Endothelial cell of umbilical vein (primary cell): ENCODE data around the gene LGALS7B. TPM values are rescaled to one million over a fixed set of nuclear protein-coding genes. Genes with fewer than 3 reads are reported as not detected.

Source experiments
- BruUV-seq: library from RNA; stranded (reverse); fragments of 400-500 nt; replicated peaks from 2 replicates; lab custom pipeline; 2021; lab: Mats Ljungman, UMichigan
- CTCF ChIA-PET: fragments of 300-600, 350-600 bp; sonication (Branson Sonifier 250); formaldehyde crosslinking; loops from one replicate; lab custom pipeline; 2021; ENCODE audit warnings: antibody characterized with exemption, inconsistent platforms; lab: Charles Lee
- POLR2A ChIA-PET: fragments of 300-600, 350-600 bp; sonication (Branson Sonifier 250); formaldehyde crosslinking; loops from one replicate; lab custom pipeline; 2021; ENCODE audit warnings: antibody characterized with exemption, inconsistent platforms; lab: Charles Lee
- DNase-seq: peaks from one replicate; pipeline ENCODE4 v3.0.0-alpha.2; 2011; ENCODE audit warnings: low read depth, low spot score
- FAIRE-seq: peaks from 2 replicates; lab custom pipeline; 2011; peaks lifted over from hg19 to GRCh38; lab: Jason Lieb, UNC
- H2AFZ ChIP-seq: 2 replicates; pipeline ENCODE4 v1.6.0; 2012; ENCODE audit warnings: low read depth, low read length, control low read depth, inconsistent platforms
- H3K27ac ChIP-seq: 2 replicates; pipeline ENCODE4 v1.5.1; 2011; ENCODE audit warnings: low read depth, mild to moderate bottlenecking, control low read depth, low read length, moderate library complexity; ENCODE audit not compliant: insufficient read depth
- H3K27me3 ChIP-seq, 2 experiments: 2 replicates each; pipeline versions ENCODE4 v1.6.0 to v1.6.1; 2011; ENCODE audit warnings: low read length in 2 of 2, mixed read lengths in 1 of 2; ENCODE audit not compliant: control insufficient read depth in 2 of 2, insufficient read depth in 2 of 2
- H3K36me3 ChIP-seq, 2 experiments: 2 replicates in 1 of 2; 3 replicates in 1 of 2; pipeline ENCODE4 v1.5.1; 2011; ENCODE audit warnings: low read length in 2 of 2, mild to moderate bottlenecking in 1 of 2, moderate library complexity in 1 of 2; ENCODE audit not compliant: control insufficient read depth in 2 of 2, insufficient read depth in 2 of 2; ENCODE audit errors: extremely low read depth in 1 of 2
- H3K4me1 ChIP-seq: 3 replicates; pipeline ENCODE4 v1.5.1; 2011; ENCODE audit warnings: mild to moderate bottlenecking, low read length; ENCODE audit not compliant: control insufficient read depth, insufficient read depth; ENCODE audit errors: extremely low read depth
- H3K4me2 ChIP-seq: 2 replicates; pipeline ENCODE4 v1.6.1; 2011; ENCODE audit warnings: low read length, control low read depth, mixed read lengths; ENCODE audit not compliant: insufficient read depth
- H3K4me3 ChIP-seq, 3 experiments: fragments of 200-600 bp in 1 of 3; sonication (generic), shearing (Covaris generic) in 1 of 3; replicated peaks in 1 of 3; 2 replicates each; pipeline ENCODE4 v1.5.1; 2011 to 2016; ENCODE audit warnings: control low read depth in 3 of 3, low read length in 3 of 3, mild to moderate bottlenecking in 2 of 3, inconsistent platforms in 1 of 3, low read depth in 1 of 3, moderate library complexity in 1 of 3; ENCODE audit not compliant: insufficient read depth in 1 of 3
- H3K79me2 ChIP-seq: 2 replicates; pipeline ENCODE4 v1.6.0; 2012; ENCODE audit warnings: low read length, inconsistent platforms; ENCODE audit not compliant: control insufficient read depth, insufficient read depth
- H3K9ac ChIP-seq: replicated peaks from 2 replicates; pipeline ENCODE3; 2011; ENCODE audit warnings: low read length, control low read depth; ENCODE audit not compliant: insufficient read depth; ENCODE audit errors: extremely low read depth
- H3K9me1 ChIP-seq: replicated peaks from 3 replicates; pipeline ENCODE4 v1.6.0; 2011; ENCODE audit warnings: mild to moderate bottlenecking, low read length; ENCODE audit not compliant: control insufficient read depth, insufficient read depth; ENCODE audit errors: extremely low read depth
- H3K9me3 ChIP-seq: replicated peaks from 2 replicates; pipeline ENCODE4 v1.5.1; 2012; ENCODE audit warnings: low read length, inconsistent platforms; ENCODE audit not compliant: control insufficient read depth, insufficient read depth
- H4K20me1 ChIP-seq: replicated peaks from 2 replicates; pipeline ENCODE3; 2011; ENCODE audit warnings: mild to moderate bottlenecking, low read length; ENCODE audit not compliant: control insufficient read depth, insufficient read depth; ENCODE audit errors: extremely low read depth
- EZH2 ChIP-seq: IDR thresholded peaks from 2 replicates; pipeline ENCODE4 v1.6.1; 2012; ENCODE audit warnings: borderline replicate concordance, low read depth, mild to moderate bottlenecking, moderate library complexity, low read length, inconsistent platforms; ENCODE audit not compliant: severe bottlenecking
- FOS ChIP-seq: IDR thresholded peaks from 2 replicates; pipeline ENCODE4 v1.6.1; 2011; ENCODE audit warnings: mild to moderate bottlenecking, low read length, moderate library complexity, borderline replicate concordance; ENCODE audit not compliant: insufficient read depth
- GATA2 ChIP-seq: IDR thresholded peaks from 2 replicates; pipeline ENCODE4 v1.7.0; 2011; ENCODE audit warnings: low read depth, mild to moderate bottlenecking, moderate library complexity, mixed read lengths, low read length; ENCODE audit not compliant: insufficient read length, insufficient read depth
- JUN ChIP-seq: IDR thresholded peaks from 2 replicates; pipeline ENCODE4 v1.6.1; 2011; ENCODE audit warnings: borderline replicate concordance, low read depth; ENCODE audit not compliant: insufficient read length, insufficient read depth
- MYC ChIP-seq: IDR thresholded peaks from one replicate; pipeline ENCODE4 v1.6.1; 2011; ENCODE audit warnings: mild to moderate bottlenecking, low read depth, low read length
- POLR2A ChIP-seq: IDR thresholded peaks from 2 replicates; pipeline ENCODE4 v1.6.1; 2012; ENCODE audit warnings: low read depth, mild to moderate bottlenecking, control low read depth, low read length
- POLR2AphosphoS5 ChIP-seq: IDR thresholded peaks from 2 replicates; pipeline ENCODE4 v1.6.1; 2012; ENCODE audit warnings: low read depth, mild to moderate bottlenecking, control low read depth, low read length, moderate library complexity; ENCODE audit not compliant: insufficient read depth
- dilution Hi-C: fragments of 300-500 bp; cut with MboI; formaldehyde crosslinking; loops from one replicate; pipeline ENCODE4 v1.15.0; 2019; ENCODE audit warnings: low sequenced_read_pairs; ENCODE audit not compliant: extremely low pct_ligation_motif_present
- intact Hi-C: fragments of 100-400 bp; cut with micrococcal nuclease; formaldehyde crosslinking; loops from one replicate; pipeline ENCODE4 v1.10.0; 2022
- polyA plus RNA-seq, 4 experiments: library from polyadenylated mRNA; depleted of rRNA in 3 of 4; stranded (reverse) in 3 of 4; unstranded in 1 of 4; fragments of >200 nt; gene quantifications; 2 replicates each; pipeline versions ENCODE4 v1.2.1 to v1.2.3, GENCODE V29; 2011 to 2012; ENCODE audit warnings: missing spikeins in 1 of 4
- total RNA-seq: library from RNA; stranded (reverse); gene quantifications from 2 replicates; pipeline ENCODE4 v1.2.3, GENCODE V29; 2021
- TF ChIP-seq, protein P1 (sequence below), 2 donors: IDR thresholded peaks; 1 replicate in 1 of 2; 2 replicates in 1 of 2; pipeline ENCODE4 v1.5.1; 2011; ENCODE audit warnings: low read length in 2 of 2, mild to moderate bottlenecking in 2 of 2, moderate library complexity in 2 of 2, control low read depth in 1 of 2, inconsistent platforms in 1 of 2, low read depth in 1 of 2; ENCODE audit not compliant: insufficient read depth in 1 of 2; ENCODE audit errors: extremely low read depth in 1 of 2
- TF ChIP-seq, protein P2 (sequence below): IDR thresholded peaks from 2 replicates; pipeline ENCODE4 v1.6.1; 2011; ENCODE audit not compliant: insufficient read depth, insufficient read length

LGALS7B gene
- total and polyA plus RNA-seq, 2 donors (not counting 3 experiments of a cell fraction or from before 2014, with no cell fraction given) = not detected

DNA sequence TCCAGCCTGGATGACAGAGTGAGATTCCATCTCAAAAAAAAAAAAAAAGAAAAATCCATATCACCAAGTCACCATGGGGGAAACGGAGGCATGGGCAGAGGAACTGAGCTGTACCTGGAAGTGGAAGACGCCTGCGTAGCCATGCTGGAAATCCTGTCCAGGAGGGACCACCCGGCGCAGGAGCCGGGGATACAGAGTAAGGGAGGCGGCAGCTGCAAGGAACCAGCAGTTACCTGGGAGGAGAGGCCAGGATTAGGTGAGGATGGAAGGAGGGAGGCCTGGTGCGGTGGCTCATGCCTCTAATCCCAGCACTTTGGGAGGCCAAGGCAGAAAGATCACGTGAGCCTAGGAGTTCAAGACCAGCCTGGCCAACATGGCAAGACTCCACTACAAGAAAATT lies 46.7 kb upstream of the LGALS7B start:
- Histone ChIP-seq H4K20me1 (no peaks in the 10 kb centered on the region), H3K27me3 (no peaks in the 10 kb centered on the region), H3K27ac (no peak overlapping the region), H3K36me3 (no peaks in the 10 kb centered on the region), H3K79me2 (no peaks in the 10 kb centered on the region), H3K9ac (no peak overlapping the region), H3K4me3 (no peak overlapping the region), H3K4me1 (no peaks in the 10 kb centered on the region), H3K4me2 (no peak overlapping the region), H3K9me3 (no peaks in the 10 kb centered on the region), H2AFZ (no peak overlapping the region), H3K9me1 (no peaks in the 10 kb centered on the region)
- intact Hi-C loops (no loop called here), dilution Hi-C loops (no loop called here)
- BruUV-seq = no TSS peak
- ChIA-PET POLR2A (no interaction called here), CTCF (interaction anchor here (1.4 kb wide), 1 partner anchor 23 kb away, joined by 4 read pairs; no protein-coding TSS in a partner anchor)
- TF ChIP-seq, protein P1, sequence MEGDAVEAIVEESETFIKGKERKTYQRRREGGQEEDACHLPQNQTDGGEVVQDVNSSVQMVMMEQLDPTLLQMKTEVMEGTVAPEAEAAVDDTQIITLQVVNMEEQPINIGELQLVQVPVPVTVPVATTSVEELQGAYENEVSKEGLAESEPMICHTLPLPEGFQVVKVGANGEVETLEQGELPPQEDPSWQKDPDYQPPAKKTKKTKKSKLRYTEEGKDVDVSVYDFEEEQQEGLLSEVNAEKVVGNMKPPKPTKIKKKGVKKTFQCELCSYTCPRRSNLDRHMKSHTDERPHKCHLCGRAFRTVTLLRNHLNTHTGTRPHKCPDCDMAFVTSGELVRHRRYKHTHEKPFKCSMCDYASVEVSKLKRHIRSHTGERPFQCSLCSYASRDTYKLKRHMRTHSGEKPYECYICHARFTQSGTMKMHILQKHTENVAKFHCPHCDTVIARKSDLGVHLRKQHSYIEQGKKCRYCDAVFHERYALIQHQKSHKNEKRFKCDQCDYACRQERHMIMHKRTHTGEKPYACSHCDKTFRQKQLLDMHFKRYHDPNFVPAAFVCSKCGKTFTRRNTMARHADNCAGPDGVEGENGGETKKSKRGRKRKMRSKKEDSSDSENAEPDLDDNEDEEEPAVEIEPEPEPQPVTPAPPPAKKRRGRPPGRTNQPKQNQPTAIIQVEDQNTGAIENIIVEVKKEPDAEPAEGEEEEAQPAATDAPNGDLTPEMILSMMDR (IDR thresholded peaks at IDR 0.05; ENCODE audit: extremely low read depth in 1 of 2, insufficient read depth in 1 of 2, low read depth in 1 of 2, low read length in 2 of 2) = no peak
- TF ChIP-seq POLR2AphosphoS5 (no peak), POLR2A (no peak), GATA2 (no peak), FOS (no peak), JUN (no peak), EZH2 (no peak), MYC (no peak)
- TF ChIP-seq, protein P2, sequence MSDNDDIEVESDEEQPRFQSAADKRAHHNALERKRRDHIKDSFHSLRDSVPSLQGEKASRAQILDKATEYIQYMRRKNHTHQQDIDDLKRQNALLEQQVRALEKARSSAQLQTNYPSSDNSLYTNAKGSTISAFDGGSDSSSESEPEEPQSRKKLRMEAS = no peak
- DNase-seq (no peak), FAIRE-seq (no peak)
